ENCODE results near the gene CLEC16A. TPM values are rescaled to one million over a fixed set of nuclear protein-coding genes. Genes with fewer than 3 reads are reported as not detected.

Gene CLEC16A
- total and polyA plus RNA-seq, 9 of the 15 experiments (the other 6 are each of a cell fraction or from before 2014, with no cell fraction given), result 1.00 to 22.3 (median 10.0) TPM

GRCh38 chr16:11183951-11184350 lies 239.6 kb downstream of the CLEC16A start:
- H3K9me1 ChIP-seq (ENCODE audit: control insufficient read depth, insufficient read depth, low read length), result no peaks in the 10 kb centered on the region
- BruUV-seq (replicated peaks), result no TSS peak
- intact Hi-C loops (cut with micrococcal nuclease) (no loop called here), in situ Hi-C loops (cut with MboI) (no loop called here)
- no peaks in the 10 kb centered on the region for H3K79me2 ChIP-seq (ENCODE audit: control insufficient read depth, insufficient read depth, low read length)
- 89% methylated on average over 10 of the region's 10 CpGs for WGBS (ENCODE audit: insufficient coverage, low coverage, missing lambda C conversion rate)
- TF ChIP-seq ZNF124 (CRISPR knock-in tag; IDR thresholded peaks at IDR 0.05), result no peak
- TF ChIP-seq ZNF165 (CRISPR knock-in tag; IDR thresholded peaks at IDR 0.05; ENCODE audit: borderline replicate concordance), result no peak
- no peak for TF ChIP-seq ZNF280B (CRISPR knock-in tag; IDR thresholded peaks at IDR 0.05)
- TF ChIP-seq SETDB1 (IDR thresholded peaks at IDR 0.05; ENCODE audit: low read length), result no peak
- no peaks in the 10 kb centered on the region for H4K20me1 ChIP-seq (replicated peaks; ENCODE audit: control insufficient read depth, insufficient read depth, low read length)
- H3K4me3 ChIP-seq, result no peak overlapping the region
- ChIA-PET CTCF (ENCODE audit: low intra/inter-chr PET ratio) (no interaction called here), POLR2A (interaction anchor here (0.8 kb wide), 1 partner anchor 19 kb away, joined by 3 read pairs; no protein-coding TSS in a partner anchor)
- H3K27me3 ChIP-seq (ENCODE audit: control insufficient read depth in 2 of 2, insufficient read depth in 2 of 2, low read length in 2 of 2), result no peaks in the 10 kb centered on the region; a peak in 1 of 5 replicates
- ATAC-seq (no peak), FAIRE-seq (no peak), DNase-seq (ENCODE audit: extremely low read depth in 1 of 4, low spot score in 3 of 4) (no peak)
- 0 out of 4 replicates have a peak overlapping the region, but pooled peaks of 1 of the 2 experiments have one; percentile 37 for H3K9ac ChIP-seq (ENCODE audit: insufficient read depth in 1 of 2, low read depth in 2 of 2, low read length in 2 of 2)
- peaks cover 3% of the 10 kb centered on the region; the same call in 1 of the 3 replicates for H3K36me3 ChIP-seq (ENCODE audit: control insufficient read depth, insufficient read depth, low read length)
- no peak overlapping the region for H3K4me2 ChIP-seq (ENCODE audit: insufficient read depth, low read length)
- peaks cover 0 to 27% of the 10 kb centered on the region in 2 experiments; a peak in 2 of 5 replicates for H3K4me1 ChIP-seq (replicated peaks in 1 of 2; ENCODE audit: control insufficient read depth in 2 of 2, insufficient read depth in 2 of 2, low read length in 2 of 2)
- no peak overlapping the region for H3K27ac ChIP-seq (ENCODE audit: extremely low read depth, low read depth, low read length)
- H2AFZ ChIP-seq (ENCODE audit: low read depth, low read length), result no peak overlapping the region
- H3K9me3 ChIP-seq (replicated peaks; ENCODE audit: control insufficient read depth, insufficient read depth, low read depth, low read length), result no peaks in the 10 kb centered on the region

Measured in K562 (cell line).